Liver (tissue), 9 donors: Measurements from ENCODE around the gene OSTF1. TPM values are rescaled to one million over a fixed set of nuclear protein-coding genes. Genes with fewer than 3 reads are reported as not detected.

ENCODE experiments used
- DNase-seq: peaks from one replicate; pipeline ENCODE4 v3.0.0-alpha.2; 2017; ENCODE audit warnings: low spot score
- H3K27ac ChIP-seq, 2 donors: one replicate each; pipeline ENCODE4 v1.7.0; 2013; ENCODE audit warnings: inconsistent platforms in 2 of 2, low read length in 2 of 2, control low read depth in 1 of 2, low read depth in 1 of 2, mild to moderate bottlenecking in 1 of 2
- H3K27me3 ChIP-seq, 4 donors: one replicate each; pipeline versions ENCODE4 v1.6.1 to v1.7.0; 2013; ENCODE audit warnings: low read length in 3 of 4, inconsistent platforms in 1 of 4, mild to moderate bottlenecking in 1 of 4, moderate library complexity in 1 of 4; ENCODE audit not compliant: control insufficient read depth in 4 of 4, insufficient read depth in 4 of 4
- H3K36me3 ChIP-seq, 4 donors: one replicate each; pipeline versions ENCODE4 v1.6.1 to v1.7.0; 2013; ENCODE audit warnings: low read length in 3 of 4, mild to moderate bottlenecking in 3 of 4, low read depth in 1 of 4, moderate library complexity in 1 of 4; ENCODE audit not compliant: control insufficient read depth in 4 of 4, insufficient read depth in 3 of 4
- H3K4me1 ChIP-seq, 4 donors: one replicate each; pipeline versions ENCODE4 v1.6.1 to v1.7.0; 2013; ENCODE audit warnings: low read length in 3 of 4, mild to moderate bottlenecking in 3 of 4, moderate library complexity in 1 of 4; ENCODE audit not compliant: control insufficient read depth in 4 of 4, insufficient read depth in 4 of 4
- H3K4me3 ChIP-seq, 3 donors: one replicate each; pipeline versions ENCODE4 v1.6.1 to v1.7.0; 2013; ENCODE audit warnings: low read length in 3 of 3, control low read depth in 1 of 3, low read depth in 1 of 3, mild to moderate bottlenecking in 1 of 3
- H3K9ac ChIP-seq, 2 donors: one replicate each; pipeline ENCODE4 v1.7.0; 2013; ENCODE audit warnings: low read length in 2 of 2, mild to moderate bottlenecking in 2 of 2, moderate library complexity in 2 of 2, control low read depth in 1 of 2, low read depth in 1 of 2
- H3K9me3 ChIP-seq, 4 donors: one replicate each; pipeline versions ENCODE4 v1.6.1 to v1.7.0; 2013; ENCODE audit warnings: low read length in 3 of 4; ENCODE audit not compliant: control insufficient read depth in 4 of 4
- EGR1 ChIP-seq, 2 donors: IDR thresholded peaks; 2 replicates each; pipeline ENCODE4 v1.6.1; 2016 to 2018; ENCODE audit warnings: antibody characterized with exemption in 2 of 2, low read depth in 2 of 2
- FOXA1 ChIP-seq: IDR thresholded peaks from 2 replicates; pipeline ENCODE4 v1.6.1; 2016; ENCODE audit warnings: antibody characterized with exemption
- GABPA ChIP-seq, 2 donors: IDR thresholded peaks in 1 of 2; conservative IDR thresholded peaks in 1 of 2; 2 replicates each; pipeline ENCODE4 v1.6.1; 2016; ENCODE audit warnings: antibody characterized with exemption in 2 of 2, mild to moderate bottlenecking in 1 of 2, moderate library complexity in 1 of 2
- JUND ChIP-seq, 2 donors: IDR thresholded peaks; 2 replicates each; pipeline ENCODE4 v1.6.1; 2016; ENCODE audit warnings: antibody characterized with exemption in 2 of 2
- RAD21 ChIP-seq, 2 donors: IDR thresholded peaks; 2 replicates each; pipeline ENCODE4 v1.6.1; 2016; ENCODE audit warnings: antibody characterized with exemption in 2 of 2, mild to moderate bottlenecking in 2 of 2
- SP1 ChIP-seq: IDR thresholded peaks from 2 replicates; pipeline ENCODE4 v1.6.1; 2018; ENCODE audit warnings: antibody characterized with exemption, mild to moderate bottlenecking
- TAF1 ChIP-seq: conservative IDR thresholded peaks from 2 replicates; pipeline ENCODE4 v1.6.1; 2016; ENCODE audit warnings: antibody characterized with exemption, mild to moderate bottlenecking
- ZBTB33 ChIP-seq: IDR thresholded peaks from 2 replicates; pipeline ENCODE4 v1.6.1; 2016; ENCODE audit warnings: antibody characterized with exemption
- WGBS: extraction: QIAGEN DNeasy Blood & Tissue Kit; methylation state at CpG from one replicate; pipeline ENCODE4 v1.1.7; 2013; 5-methylcytosine and 5-hydroxymethylcytosine counted together
- polyA plus RNA-seq, 2 donors: library from polyadenylated mRNA; stranded (reverse) in 1 of 2; unstranded in 1 of 2; fragments of 200-250 nt in 1 of 2; fragments of >200 nt in 1 of 2; fragmentation: Nextera tagmentation in 1 of 2; extraction: Ambion mirVana in 1 of 2; gene quantifications; one replicate each; pipeline versions ENCODE4 v1.2.1 to v1.2.3, GENCODE V29; 2013 to 2015
- total RNA-seq, 2 donors: library from RNA; depleted of rRNA; stranded (reverse); fragments of >200 nt; gene quantifications; one replicate each; pipeline ENCODE4 v1.2.3, GENCODE V29; 2014
- TF ChIP-seq, protein P1 (sequence below): IDR thresholded peaks from 2 replicates; pipeline ENCODE4 v1.6.1; 2016; ENCODE audit warnings: antibody characterized with exemption
- TF ChIP-seq, protein P2 (sequence below): IDR thresholded peaks from 2 replicates; pipeline ENCODE4 v1.6.1; 2016; ENCODE audit warnings: antibody characterized with exemption
- TF ChIP-seq, protein P3 (sequence below): IDR thresholded peaks from 2 replicates; pipeline ENCODE4 v1.6.1; 2016; ENCODE audit warnings: antibody characterized with exemption, mild to moderate bottlenecking
- TF ChIP-seq, protein P4 (sequence below): fragments of 150-350 bp; IDR thresholded peaks from 2 replicates; pipeline ENCODE4 v1.5.1; 2017; ENCODE audit warnings: improper control_type of control experiment, low read depth, low read length; ENCODE audit not compliant: missing input control
- donor health status: healthy.
- donor health status: healthy.
- donor health status: healthy.
- donor health status: healthy.
- donor health status: healthy.

OSTF1 gene
- total and polyA plus RNA-seq, 4 donors: 19.8 to 29.7 (median 26.9) TPM

GRCh38 chr9:75169623-75170022 lies 81.3 kb downstream of the OSTF1 start:
- DNase-seq: no peak
- TF ChIP-seq FOXA1: no peak
- TF ChIP-seq, protein P1, sequence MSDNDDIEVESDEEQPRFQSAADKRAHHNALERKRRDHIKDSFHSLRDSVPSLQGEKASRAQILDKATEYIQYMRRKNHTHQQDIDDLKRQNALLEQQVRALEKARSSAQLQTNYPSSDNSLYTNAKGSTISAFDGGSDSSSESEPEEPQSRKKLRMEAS: no peak
- no peak for TF ChIP-seq TAF1
- no peak for TF ChIP-seq GABPA (IDR thresholded peaks at IDR 0.05 in 1 of 2, conservative IDR thresholded peaks at IDR 0.05 in 1 of 2)
- TF ChIP-seq, protein P2, sequence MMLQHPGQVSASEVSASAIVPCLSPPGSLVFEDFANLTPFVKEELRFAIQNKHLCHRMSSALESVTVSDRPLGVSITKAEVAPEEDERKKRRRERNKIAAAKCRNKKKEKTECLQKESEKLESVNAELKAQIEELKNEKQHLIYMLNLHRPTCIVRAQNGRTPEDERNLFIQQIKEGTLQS: no peak
- no peak for TF ChIP-seq SP1
- no peak for TF ChIP-seq JUND (IDR thresholded peaks at IDR 0.05)
- no peak for TF ChIP-seq ZBTB33
- TF ChIP-seq EGR1 (IDR thresholded peaks at IDR 0.05; ENCODE audit: low read depth in 2 of 2): no peak
- TF ChIP-seq RAD21 (IDR thresholded peaks at IDR 0.05): no peak
- H3K27ac ChIP-seq: no peak overlapping the region
- 88% methylated on average over 4 of the region's 4 CpGs for WGBS
- no peak overlapping the region for H3K4me3 ChIP-seq
- peaks cover 0 to 10% (median 5%) of the 10 kb centered on the region in 4 donors for H3K36me3 ChIP-seq
- H3K9ac ChIP-seq: no peak overlapping the region
- no peaks in the 10 kb centered on the region for H3K27me3 ChIP-seq
- H3K9me3 ChIP-seq: no peaks in the 10 kb centered on the region
- no peaks in the 10 kb centered on the region for H3K4me1 ChIP-seq

GRCh38 chr9:75170898-75171360 lies 82.6 kb downstream of the OSTF1 start:
- Histone ChIP-seq H3K27me3 (no peaks in the 10 kb centered on the region), H3K4me1 (no peaks in the 10 kb centered on the region), H3K36me3 (peaks cover 0 to 10% (median 5%) of the 10 kb centered on the region in 4 donors), H3K9ac (no peak overlapping the region), H3K27ac (no peak overlapping the region), H3K4me3 (no peak overlapping the region), H3K9me3 (no peaks in the 10 kb centered on the region)
- TF ChIP-seq JUND (IDR thresholded peaks at IDR 0.05) (no peak), SP1 (no peak), EGR1 (IDR thresholded peaks at IDR 0.05; ENCODE audit: low read depth in 2 of 2) (no peak)
- TF ChIP-seq, protein P3, sequence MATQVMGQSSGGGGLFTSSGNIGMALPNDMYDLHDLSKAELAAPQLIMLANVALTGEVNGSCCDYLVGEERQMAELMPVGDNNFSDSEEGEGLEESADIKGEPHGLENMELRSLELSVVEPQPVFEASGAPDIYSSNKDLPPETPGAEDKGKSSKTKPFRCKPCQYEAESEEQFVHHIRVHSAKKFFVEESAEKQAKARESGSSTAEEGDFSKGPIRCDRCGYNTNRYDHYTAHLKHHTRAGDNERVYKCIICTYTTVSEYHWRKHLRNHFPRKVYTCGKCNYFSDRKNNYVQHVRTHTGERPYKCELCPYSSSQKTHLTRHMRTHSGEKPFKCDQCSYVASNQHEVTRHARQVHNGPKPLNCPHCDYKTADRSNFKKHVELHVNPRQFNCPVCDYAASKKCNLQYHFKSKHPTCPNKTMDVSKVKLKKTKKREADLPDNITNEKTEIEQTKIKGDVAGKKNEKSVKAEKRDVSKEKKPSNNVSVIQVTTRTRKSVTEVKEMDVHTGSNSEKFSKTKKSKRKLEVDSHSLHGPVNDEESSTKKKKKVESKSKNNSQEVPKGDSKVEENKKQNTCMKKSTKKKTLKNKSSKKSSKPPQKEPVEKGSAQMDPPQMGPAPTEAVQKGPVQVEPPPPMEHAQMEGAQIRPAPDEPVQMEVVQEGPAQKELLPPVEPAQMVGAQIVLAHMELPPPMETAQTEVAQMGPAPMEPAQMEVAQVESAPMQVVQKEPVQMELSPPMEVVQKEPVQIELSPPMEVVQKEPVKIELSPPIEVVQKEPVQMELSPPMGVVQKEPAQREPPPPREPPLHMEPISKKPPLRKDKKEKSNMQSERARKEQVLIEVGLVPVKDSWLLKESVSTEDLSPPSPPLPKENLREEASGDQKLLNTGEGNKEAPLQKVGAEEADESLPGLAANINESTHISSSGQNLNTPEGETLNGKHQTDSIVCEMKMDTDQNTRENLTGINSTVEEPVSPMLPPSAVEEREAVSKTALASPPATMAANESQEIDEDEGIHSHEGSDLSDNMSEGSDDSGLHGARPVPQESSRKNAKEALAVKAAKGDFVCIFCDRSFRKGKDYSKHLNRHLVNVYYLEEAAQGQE: no peak
- TF ChIP-seq, protein P4, sequence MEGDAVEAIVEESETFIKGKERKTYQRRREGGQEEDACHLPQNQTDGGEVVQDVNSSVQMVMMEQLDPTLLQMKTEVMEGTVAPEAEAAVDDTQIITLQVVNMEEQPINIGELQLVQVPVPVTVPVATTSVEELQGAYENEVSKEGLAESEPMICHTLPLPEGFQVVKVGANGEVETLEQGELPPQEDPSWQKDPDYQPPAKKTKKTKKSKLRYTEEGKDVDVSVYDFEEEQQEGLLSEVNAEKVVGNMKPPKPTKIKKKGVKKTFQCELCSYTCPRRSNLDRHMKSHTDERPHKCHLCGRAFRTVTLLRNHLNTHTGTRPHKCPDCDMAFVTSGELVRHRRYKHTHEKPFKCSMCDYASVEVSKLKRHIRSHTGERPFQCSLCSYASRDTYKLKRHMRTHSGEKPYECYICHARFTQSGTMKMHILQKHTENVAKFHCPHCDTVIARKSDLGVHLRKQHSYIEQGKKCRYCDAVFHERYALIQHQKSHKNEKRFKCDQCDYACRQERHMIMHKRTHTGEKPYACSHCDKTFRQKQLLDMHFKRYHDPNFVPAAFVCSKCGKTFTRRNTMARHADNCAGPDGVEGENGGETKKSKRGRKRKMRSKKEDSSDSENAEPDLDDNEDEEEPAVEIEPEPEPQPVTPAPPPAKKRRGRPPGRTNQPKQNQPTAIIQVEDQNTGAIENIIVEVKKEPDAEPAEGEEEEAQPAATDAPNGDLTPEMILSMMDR: no peak
- DNase-seq: no peak
- 92% methylated on average over 2 of the region's 2 CpGs for WGBS
